Measurements from ENCODE around the gene GUCY2D. TPM values are rescaled to one million over a fixed set of nuclear protein-coding genes. Genes with fewer than 3 reads are reported as not detected.

Gene GUCY2D
- total RNA-seq, 2 experiments from 2014 or later: not detected

GRCh38 chr17:8066841-8067775 lies 64.7 kb downstream of the GUCY2D start:
- H3K36me3 ChIP-seq (ENCODE audit: insufficient read depth, low read length): no peaks in the 10 kb centered on the region
- H2AFZ ChIP-seq (ENCODE audit: low read length): no peak overlapping the region
- ChIA-PET CTCF (ENCODE audit: unreplicated experiment) (no interaction called here), POLR2A (no interaction called here)
- 0 out of 2 replicates have a peak, but pooled peaks have one; percentile 18 for TF ChIP-seq CTCF (conservative IDR thresholded peaks at IDR 0.05; ENCODE audit: low read length)
- TF ChIP-seq EZH2phosphoT487 (IDR thresholded peaks at IDR 0.05; ENCODE audit: borderline replicate concordance, low read depth, low read length): no peak
- H3K79me2 ChIP-seq (ENCODE audit: insufficient read depth, low read depth, low read length): no peaks in the 10 kb centered on the region
- intact Hi-C loops (cut with micrococcal nuclease; ENCODE audit: unreplicated experiment): no loop called here
- H3K9me3 ChIP-seq (ENCODE audit: low read length): no peaks in the 10 kb centered on the region
- DNase-seq (ENCODE audit: low spot score): no peak
- H3K27ac ChIP-seq (ENCODE audit: low read depth, low read length, poor library complexity, severe bottlenecking): no peak overlapping the region
- H3K4me3 ChIP-seq (ENCODE audit: low read depth, low read length, poor library complexity, severe bottlenecking): no peak overlapping the region
- H3K4me1 ChIP-seq (ENCODE audit: insufficient read depth, low read length, poor library complexity, severe bottlenecking): no peaks in the 10 kb centered on the region
- H4K20me1 ChIP-seq (ENCODE audit: insufficient read depth, low read length): no peaks in the 10 kb centered on the region
- BruUV-seq (replicated peaks): no TSS peak
- H3K4me2 ChIP-seq (ENCODE audit: low read length): no peak overlapping the region
- no peaks in the 10 kb centered on the region for H3K9me2 ChIP-seq (ENCODE audit: insufficient read depth, low read length)

- POLR2A ChIA-PET: no interaction called here
- H3K27ac ChIP-seq (ENCODE audit: low read depth, low read length, poor library complexity, severe bottlenecking): no peak overlapping the region
- intact Hi-C loops (cut with micrococcal nuclease; ENCODE audit: unreplicated experiment): no loop called here
- CTCF ChIA-PET (ENCODE audit: unreplicated experiment): no interaction called here
- no peaks in the 10 kb centered on the region for H3K79me2 ChIP-seq (ENCODE audit: insufficient read depth, low read depth, low read length)
- no peaks in the 10 kb centered on the region for H3K9me3 ChIP-seq (ENCODE audit: low read length)
- BruUV-seq (replicated peaks): no TSS peak
- no peak for DNase-seq (ENCODE audit: low spot score)
- H4K20me1 ChIP-seq (ENCODE audit: insufficient read depth, low read length): no peaks in the 10 kb centered on the region
- H2AFZ ChIP-seq (ENCODE audit: low read length): no peak overlapping the region
- no peaks in the 10 kb centered on the region for H3K9me2 ChIP-seq (ENCODE audit: insufficient read depth, low read length)
- no peak overlapping the region for H3K4me3 ChIP-seq (ENCODE audit: low read depth, low read length, poor library complexity, severe bottlenecking)
- TF ChIP-seq CTCF (conservative IDR thresholded peaks at IDR 0.05; ENCODE audit: low read length) (no peak), EZH2phosphoT487 (IDR thresholded peaks at IDR 0.05; ENCODE audit: borderline replicate concordance, low read depth, low read length) (no peak)
- H3K36me3 ChIP-seq (ENCODE audit: insufficient read depth, low read length): no peaks in the 10 kb centered on the region
- H3K4me1 ChIP-seq (ENCODE audit: insufficient read depth, low read length, poor library complexity, severe bottlenecking): no peaks in the 10 kb centered on the region
- H3K4me2 ChIP-seq (ENCODE audit: low read length): no peak overlapping the region
These were observed 65.4 kb downstream of the GUCY2D start for GRCh38 chr17:8067806-8068205.

Data from OCI-LY7 (cell line).